ENCODE data around the gene GGA2.

DNA sequence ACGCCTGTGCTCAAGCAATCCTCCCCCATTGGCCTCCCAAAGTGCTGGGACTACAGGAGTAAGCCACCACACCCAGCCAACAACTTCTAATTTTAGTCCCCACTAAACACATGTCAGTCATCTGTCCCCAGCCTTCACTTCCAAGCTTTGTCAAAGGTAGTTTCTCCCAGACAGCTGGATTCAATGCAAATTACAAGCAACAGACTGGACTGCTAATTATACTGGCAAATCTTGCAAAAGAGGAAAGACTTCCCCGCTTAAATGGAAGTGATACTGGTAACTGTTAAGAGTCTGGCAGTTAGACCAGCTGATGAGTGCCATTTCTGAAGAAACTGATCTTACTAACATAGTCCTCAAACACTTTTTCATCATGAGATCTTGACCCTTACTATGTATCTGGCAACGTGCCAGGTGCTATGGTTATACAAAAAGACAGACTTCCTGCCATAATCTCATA lies 8.2 kb upstream of the GGA2 start:
- no peak for TF ChIP-seq ZNF747 (tag by site-specific recombination; IDR thresholded peaks at IDR 0.05)
- TF ChIP-seq ZNF621 (tag by site-specific recombination; IDR thresholded peaks at IDR 0.05): no peak
- TF ChIP-seq, protein P1, sequence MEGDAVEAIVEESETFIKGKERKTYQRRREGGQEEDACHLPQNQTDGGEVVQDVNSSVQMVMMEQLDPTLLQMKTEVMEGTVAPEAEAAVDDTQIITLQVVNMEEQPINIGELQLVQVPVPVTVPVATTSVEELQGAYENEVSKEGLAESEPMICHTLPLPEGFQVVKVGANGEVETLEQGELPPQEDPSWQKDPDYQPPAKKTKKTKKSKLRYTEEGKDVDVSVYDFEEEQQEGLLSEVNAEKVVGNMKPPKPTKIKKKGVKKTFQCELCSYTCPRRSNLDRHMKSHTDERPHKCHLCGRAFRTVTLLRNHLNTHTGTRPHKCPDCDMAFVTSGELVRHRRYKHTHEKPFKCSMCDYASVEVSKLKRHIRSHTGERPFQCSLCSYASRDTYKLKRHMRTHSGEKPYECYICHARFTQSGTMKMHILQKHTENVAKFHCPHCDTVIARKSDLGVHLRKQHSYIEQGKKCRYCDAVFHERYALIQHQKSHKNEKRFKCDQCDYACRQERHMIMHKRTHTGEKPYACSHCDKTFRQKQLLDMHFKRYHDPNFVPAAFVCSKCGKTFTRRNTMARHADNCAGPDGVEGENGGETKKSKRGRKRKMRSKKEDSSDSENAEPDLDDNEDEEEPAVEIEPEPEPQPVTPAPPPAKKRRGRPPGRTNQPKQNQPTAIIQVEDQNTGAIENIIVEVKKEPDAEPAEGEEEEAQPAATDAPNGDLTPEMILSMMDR (tag by site-specific recombination; IDR thresholded peaks at IDR 0.05): no peak
- no peak for TF ChIP-seq ZNF777 (tag by site-specific recombination; IDR thresholded peaks at IDR 0.05; ENCODE audit: borderline replicate concordance)
- no peak for TF ChIP-seq REPIN1 (tag by site-specific recombination; IDR thresholded peaks at IDR 0.05; ENCODE audit: low read depth)
- TF ChIP-seq ZNF10 (tag by site-specific recombination; IDR thresholded peaks at IDR 0.05): no peak
- no peak for TF ChIP-seq ZIC2 (tag by site-specific recombination; IDR thresholded peaks at IDR 0.05)

All from HEK293 (cell line).